ENCODE measurements around the gene LCE4A. TPM values are rescaled to one million over a fixed set of nuclear protein-coding genes. Genes with fewer than 3 reads are reported as not detected.

Gene LCE4A
- polyA plus RNA-seq, 2 of the 4 experiments (the other 2 are of a cell fraction) = not detected

DNA sequence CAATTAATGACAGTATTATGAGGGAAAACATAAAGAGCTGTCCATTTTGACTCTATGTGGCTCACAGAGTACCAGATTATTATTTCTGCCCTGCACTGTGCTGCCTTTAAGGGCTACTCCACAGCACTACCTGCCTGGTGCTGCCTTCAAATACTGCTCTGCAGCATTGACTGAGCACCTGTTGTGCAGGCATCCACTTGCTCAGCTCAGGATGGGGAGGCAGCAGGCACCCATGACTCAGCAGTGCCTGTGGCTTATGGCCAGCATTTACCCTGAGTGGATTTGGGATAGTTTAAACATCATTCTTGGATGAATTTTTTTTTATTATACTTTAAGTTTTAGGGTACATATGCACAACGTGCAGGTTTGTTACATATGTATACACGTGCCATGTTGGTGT is 48.9 kb downstream of the LCE4A start:
- CTCF ChIA-PET = no interaction called here

DNA sequence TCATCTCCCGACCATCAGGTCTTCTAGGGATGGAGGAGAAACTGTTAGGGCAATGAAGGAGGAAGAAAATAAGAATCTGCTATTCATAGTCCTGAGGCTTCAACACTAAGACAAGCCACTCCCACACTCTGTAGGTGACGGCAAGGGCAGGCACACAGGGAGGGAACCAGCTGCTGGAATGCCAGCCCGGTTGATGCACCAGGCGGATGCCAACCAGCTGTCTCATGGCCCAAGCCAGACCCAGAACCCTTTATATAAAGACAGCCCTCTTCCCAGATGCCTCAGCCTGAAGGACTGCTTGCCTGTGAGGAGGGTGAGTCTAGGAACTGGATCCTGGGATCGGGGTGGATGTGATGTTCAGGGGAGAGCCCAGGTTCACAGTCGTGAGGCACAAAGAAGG is 49.8 kb downstream of the LCE4A start, which contains the start of gene KPRP:
KPRP (plus strand) TSS at position 279 of the 400 bp plus-strand sequence. CDS start 1,564 bp downstream, outside the sequence.
- H3K9me3 ChIP-seq = no peaks in the 10 kb centered on the region
- CTCF ChIA-PET = no interaction called here
- WGBS (ENCODE audit: missing lambda C conversion rate) = 33% methylated on average over 6 of the region's 6 CpGs
- no peaks in the 10 kb centered on the region for H3K4me1 ChIP-seq
- ATAC-seq (0 out of 6 replicates have a peak, but pooled peaks of 1 of the 2 experiments have one; percentile 19), FAIRE-seq (no peak), DNase-seq (ENCODE audit: low read depth in 1 of 2, low spot score in 1 of 2) (no peak)
- POLR2A ChIA-PET = no interaction called here
- H3K4me3 ChIP-seq = no peak within 1 kb of the TSS
- TF ChIP-seq FOSL2 (IDR thresholded peaks at IDR 0.05) = no peak
- TF ChIP-seq FOSL2 (CRISPR knock-in tag; IDR thresholded peaks at IDR 0.05) = no peak
- TF ChIP-seq ZC3H11A (IDR thresholded peaks at IDR 0.05) = no peak
- TF ChIP-seq, protein P1, sequence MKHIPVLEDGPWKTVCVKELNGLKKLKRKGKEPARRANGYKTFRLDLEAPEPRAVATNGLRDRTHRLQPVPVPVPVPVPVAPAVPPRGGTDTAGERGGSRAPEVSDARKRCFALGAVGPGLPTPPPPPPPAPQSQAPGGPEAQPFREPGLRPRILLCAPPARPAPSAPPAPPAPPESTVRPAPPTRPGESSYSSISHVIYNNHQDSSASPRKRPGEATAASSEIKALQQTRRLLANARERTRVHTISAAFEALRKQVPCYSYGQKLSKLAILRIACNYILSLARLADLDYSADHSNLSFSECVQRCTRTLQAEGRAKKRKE (CRISPR knock-in tag; IDR thresholded peaks at IDR 0.05; ENCODE audit: low read depth) = no peak
- H3K27ac ChIP-seq = no peak within 1 kb of the TSS
- no peak within 1 kb of the TSS for H3K4me2 ChIP-seq

More for the DNA sequence above, 48.9 kb downstream of the LCE4A start:
- FAIRE-seq (no peak), DNase-seq (ENCODE audit: low read depth in 1 of 2, low spot score in 1 of 2) (no peak), ATAC-seq (no peak)
- POLR2A ChIA-PET = no interaction called here
- no peak overlapping the region for H3K4me2 ChIP-seq
- H3K27ac ChIP-seq = no peak overlapping the region
- TF ChIP-seq RFX5 (IDR thresholded peaks at IDR 0.05) (no peak), ESRRA (IDR thresholded peaks at IDR 0.05; ENCODE audit: borderline replicate concordance, low read length) (no peak), KDM1A (IDR thresholded peaks at IDR 0.05; ENCODE audit: low read depth) (no peak), JUNB (IDR thresholded peaks at IDR 0.05) (no peak), TP53 (CRISPR knock-in tag; IDR thresholded peaks at IDR 0.05) (no peak), POLR2A (IDR thresholded peaks at IDR 0.05; ENCODE audit: low read length) (no peak), EHMT2 (IDR thresholded peaks at IDR 0.05; ENCODE audit: low read depth) (no peak), RARB (CRISPR knock-in tag; IDR thresholded peaks at IDR 0.05) (no peak)
- TF ChIP-seq, protein P2, sequence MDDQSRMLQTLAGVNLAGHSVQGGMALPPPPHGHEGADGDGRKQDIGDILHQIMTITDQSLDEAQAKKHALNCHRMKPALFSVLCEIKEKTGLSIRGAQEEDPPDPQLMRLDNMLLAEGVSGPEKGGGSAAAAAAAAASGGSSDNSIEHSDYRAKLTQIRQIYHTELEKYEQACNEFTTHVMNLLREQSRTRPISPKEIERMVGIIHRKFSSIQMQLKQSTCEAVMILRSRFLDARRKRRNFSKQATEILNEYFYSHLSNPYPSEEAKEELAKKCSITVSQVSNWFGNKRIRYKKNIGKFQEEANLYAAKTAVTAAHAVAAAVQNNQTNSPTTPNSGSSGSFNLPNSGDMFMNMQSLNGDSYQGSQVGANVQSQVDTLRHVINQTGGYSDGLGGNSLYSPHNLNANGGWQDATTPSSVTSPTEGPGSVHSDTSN (IDR thresholded peaks at IDR 0.05) = no peak
- TF ChIP-seq, protein P3, sequence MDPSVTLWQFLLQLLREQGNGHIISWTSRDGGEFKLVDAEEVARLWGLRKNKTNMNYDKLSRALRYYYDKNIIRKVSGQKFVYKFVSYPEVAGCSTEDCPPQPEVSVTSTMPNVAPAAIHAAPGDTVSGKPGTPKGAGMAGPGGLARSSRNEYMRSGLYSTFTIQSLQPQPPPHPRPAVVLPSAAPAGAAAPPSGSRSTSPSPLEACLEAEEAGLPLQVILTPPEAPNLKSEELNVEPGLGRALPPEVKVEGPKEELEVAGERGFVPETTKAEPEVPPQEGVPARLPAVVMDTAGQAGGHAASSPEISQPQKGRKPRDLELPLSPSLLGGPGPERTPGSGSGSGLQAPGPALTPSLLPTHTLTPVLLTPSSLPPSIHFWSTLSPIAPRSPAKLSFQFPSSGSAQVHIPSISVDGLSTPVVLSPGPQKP (IDR thresholded peaks at IDR 0.05; ENCODE audit: low read depth, low read length) = no peak
- WGBS (ENCODE audit: missing lambda C conversion rate) = 11% methylated on average over 2 of the region's 2 CpGs
- no peaks in the 10 kb centered on the region for H3K4me1 ChIP-seq
- H3K9me3 ChIP-seq = no peaks in the 10 kb centered on the region
- H3K4me3 ChIP-seq = no peak overlapping the region

DNA sequence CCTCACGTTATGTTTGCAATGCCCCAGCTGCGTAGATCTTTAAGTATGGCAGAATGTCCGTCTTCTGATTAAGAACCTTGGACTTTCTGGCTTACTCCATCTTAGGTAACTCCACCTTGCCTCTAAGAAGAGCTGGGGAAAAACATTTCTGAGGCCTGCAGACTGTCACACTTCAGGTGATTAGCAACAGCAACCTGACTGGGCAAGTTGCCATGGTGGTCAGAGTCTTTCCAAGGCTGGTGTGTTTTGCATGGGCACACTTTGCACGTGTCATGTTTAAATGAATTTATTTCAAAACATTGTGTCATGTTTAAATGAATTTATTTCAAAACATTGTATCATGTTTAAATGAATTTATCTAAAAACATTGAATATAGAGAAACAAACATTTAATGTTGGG is 50.7 kb downstream of the LCE4A start:
- no peak overlapping the region for H3K4me2 ChIP-seq
- H3K27ac ChIP-seq = no peak overlapping the region
- ChIA-PET POLR2A (no interaction called here), CTCF (interaction anchor here (1.3 kb wide), 1 partner anchor 112 kb away, joined by 3 read pairs; no protein-coding TSS in a partner anchor)
- WGBS (ENCODE audit: missing lambda C conversion rate) = 38% methylated on average over 4 of the region's 4 CpGs
- DNase-seq (ENCODE audit: low read depth in 1 of 2, low spot score in 1 of 2) (no peak), FAIRE-seq (no peak), ATAC-seq (no peak)
- H3K4me3 ChIP-seq = no peak overlapping the region
- H3K9me3 ChIP-seq = no peaks in the 10 kb centered on the region
- H3K4me1 ChIP-seq = no peaks in the 10 kb centered on the region
- TF ChIP-seq EHMT2 (IDR thresholded peaks at IDR 0.05; ENCODE audit: low read depth) (no peak), MYC (IDR thresholded peaks at IDR 0.05; ENCODE audit: borderline replicate concordance, low read length) (no peak), NPAS2 (CRISPR knock-in tag; IDR thresholded peaks at IDR 0.05; ENCODE audit: borderline replicate concordance) (no peak), MAFK (IDR thresholded peaks at IDR 0.05; ENCODE audit: partially characterized antibody) (no peak), SREBF2 (IDR thresholded peaks at IDR 0.05) (no peak), RAD21 (conservative IDR thresholded peaks at IDR 0.05 in 1 of 2, IDR thresholded peaks at IDR 0.05 in 1 of 2) (no peak)
- TF ChIP-seq, protein P4, sequence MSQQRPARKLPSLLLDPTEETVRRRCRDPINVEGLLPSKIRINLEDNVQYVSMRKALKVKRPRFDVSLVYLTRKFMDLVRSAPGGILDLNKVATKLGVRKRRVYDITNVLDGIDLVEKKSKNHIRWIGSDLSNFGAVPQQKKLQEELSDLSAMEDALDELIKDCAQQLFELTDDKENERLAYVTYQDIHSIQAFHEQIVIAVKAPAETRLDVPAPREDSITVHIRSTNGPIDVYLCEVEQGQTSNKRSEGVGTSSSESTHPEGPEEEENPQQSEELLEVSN (IDR thresholded peaks at IDR 0.05; ENCODE audit: borderline replicate concordance, low read depth) = no peak
- TF ChIP-seq, protein P1 (CRISPR knock-in tag; IDR thresholded peaks at IDR 0.05; ENCODE audit: low read depth) = no peak

Other genes starting within 250 kb of the LCE4A start
- gene LCE5A, start 197.4 kb upstream of the LCE4A start, polyA plus RNA-seq (2011; rRNA removed) = not detected in 2 replicates
- not detected in 3 replicates for gene LCE5A, start 197.4 kb upstream of the LCE4A start, polyA plus RNA-seq (2017; fragmentation: RNase III; extraction: RNeasy Plus Mini Kit Qiagen cat#74134 plus additional on column Dnase treatment)
- gene CRCT1, start 193.7 kb upstream of the LCE4A start, polyA plus RNA-seq (2011; rRNA removed) = 0.47 and 0.50 TPM in 2 replicates
- gene CRCT1, start 193.7 kb upstream of the LCE4A start, polyA plus RNA-seq (2017; fragmentation: RNase III; extraction: RNeasy Plus Mini Kit Qiagen cat#74134 plus additional on column Dnase treatment) = 0.14 TPM in 1 of 3 replicates, not detected in the others
- gene LCE3E, start 141.4 kb upstream of the LCE4A start, polyA plus RNA-seq (2011; rRNA removed) = not detected in 2 replicates
- not detected in 3 replicates for gene LCE3E, start 141.4 kb upstream of the LCE4A start, polyA plus RNA-seq (2017; fragmentation: RNase III; extraction: RNeasy Plus Mini Kit Qiagen cat#74134 plus additional on column Dnase treatment)
- 0.23 and 0.36 TPM in 2 replicates for gene LCE3D, start 127.6 kb upstream of the LCE4A start, polyA plus RNA-seq (2011; rRNA removed)
- gene LCE3D, start 127.6 kb upstream of the LCE4A start, polyA plus RNA-seq (2017; fragmentation: RNase III; extraction: RNeasy Plus Mini Kit Qiagen cat#74134 plus additional on column Dnase treatment) = 0.18 to 0.39 TPM (median 0.18 TPM) in 3 replicates
- not detected in 2 replicates for gene LCE3C, start 107.9 kb upstream of the LCE4A start, polyA plus RNA-seq (2011; rRNA removed)
- gene LCE3C, start 107.9 kb upstream of the LCE4A start, polyA plus RNA-seq (2017; fragmentation: RNase III; extraction: RNeasy Plus Mini Kit Qiagen cat#74134 plus additional on column Dnase treatment) = not detected in 3 replicates
- not detected in 2 replicates for gene LCE3B, start 94.3 kb upstream of the LCE4A start, polyA plus RNA-seq (2011; rRNA removed)
- not detected in 3 replicates for gene LCE3B, start 94.3 kb upstream of the LCE4A start, polyA plus RNA-seq (2017; fragmentation: RNase III; extraction: RNeasy Plus Mini Kit Qiagen cat#74134 plus additional on column Dnase treatment)
- not detected in 2 replicates for gene LCE3A, start 85.1 kb upstream of the LCE4A start, polyA plus RNA-seq (2011; rRNA removed)
- not detected in 3 replicates for gene LCE3A, start 85.1 kb upstream of the LCE4A start, polyA plus RNA-seq (2017; fragmentation: RNase III; extraction: RNeasy Plus Mini Kit Qiagen cat#74134 plus additional on column Dnase treatment)
- gene LCE2D, start 44.8 kb upstream of the LCE4A start, polyA plus RNA-seq (2011; rRNA removed) = not detected in 2 replicates
- not detected in 3 replicates for gene LCE2D, start 44.8 kb upstream of the LCE4A start, polyA plus RNA-seq (2017; fragmentation: RNase III; extraction: RNeasy Plus Mini Kit Qiagen cat#74134 plus additional on column Dnase treatment)
- gene LCE2C, start 32.9 kb upstream of the LCE4A start, polyA plus RNA-seq (2011; rRNA removed) = not detected in 2 replicates
- gene LCE2C, start 32.9 kb upstream of the LCE4A start, polyA plus RNA-seq (2017; fragmentation: RNase III; extraction: RNeasy Plus Mini Kit Qiagen cat#74134 plus additional on column Dnase treatment) = not detected in 3 replicates
- gene LCE2B, start 22.0 kb upstream of the LCE4A start, polyA plus RNA-seq (2011; rRNA removed) = not detected in 2 replicates
- gene LCE2B, start 22.0 kb upstream of the LCE4A start, polyA plus RNA-seq (2017; fragmentation: RNase III; extraction: RNeasy Plus Mini Kit Qiagen cat#74134 plus additional on column Dnase treatment) = not detected in 3 replicates
- not detected in 2 replicates for gene LCE2A, start 9.8 kb upstream of the LCE4A start, polyA plus RNA-seq (2011; rRNA removed)
- gene LCE2A, start 9.8 kb upstream of the LCE4A start, polyA plus RNA-seq (2017; fragmentation: RNase III; extraction: RNeasy Plus Mini Kit Qiagen cat#74134 plus additional on column Dnase treatment) = not detected in 3 replicates
- not detected in 2 replicates for gene KPRP, start 49.9 kb downstream of the LCE4A start, polyA plus RNA-seq (2011; rRNA removed)
- gene KPRP, start 49.9 kb downstream of the LCE4A start, polyA plus RNA-seq (2017; fragmentation: RNase III; extraction: RNeasy Plus Mini Kit Qiagen cat#74134 plus additional on column Dnase treatment) = not detected in 3 replicates
- gene LCE1F, start 67.0 kb downstream of the LCE4A start, polyA plus RNA-seq (2011; rRNA removed) = not detected in 2 replicates
- gene LCE1F, start 67.0 kb downstream of the LCE4A start, polyA plus RNA-seq (2017; fragmentation: RNase III; extraction: RNeasy Plus Mini Kit Qiagen cat#74134 plus additional on column Dnase treatment) = not detected in 3 replicates
- not detected in 2 replicates for gene LCE1E, start 78.1 kb downstream of the LCE4A start, polyA plus RNA-seq (2011; rRNA removed)
- not detected in 3 replicates for gene LCE1E, start 78.1 kb downstream of the LCE4A start, polyA plus RNA-seq (2017; fragmentation: RNase III; extraction: RNeasy Plus Mini Kit Qiagen cat#74134 plus additional on column Dnase treatment)
- gene LCE1D, start 88.6 kb downstream of the LCE4A start, polyA plus RNA-seq (2011; rRNA removed) = not detected in 2 replicates
- gene LCE1D, start 88.6 kb downstream of the LCE4A start, polyA plus RNA-seq (2017; fragmentation: RNase III; extraction: RNeasy Plus Mini Kit Qiagen cat#74134 plus additional on column Dnase treatment) = not detected in 3 replicates
- gene LCE1C, start 98.5 kb downstream of the LCE4A start, polyA plus RNA-seq (2011; rRNA removed) = not detected in 2 replicates
- not detected in 3 replicates for gene LCE1C, start 98.5 kb downstream of the LCE4A start, polyA plus RNA-seq (2017; fragmentation: RNase III; extraction: RNeasy Plus Mini Kit Qiagen cat#74134 plus additional on column Dnase treatment)
- not detected in 2 replicates for gene LCE1B, start 103.8 kb downstream of the LCE4A start, polyA plus RNA-seq (2011; rRNA removed)
- not detected in 3 replicates for gene LCE1B, start 103.8 kb downstream of the LCE4A start, polyA plus RNA-seq (2017; fragmentation: RNase III; extraction: RNeasy Plus Mini Kit Qiagen cat#74134 plus additional on column Dnase treatment)
- gene LCE1A, start 119.3 kb downstream of the LCE4A start, polyA plus RNA-seq (2011; rRNA removed) = not detected in 2 replicates
- gene LCE1A, start 119.3 kb downstream of the LCE4A start, polyA plus RNA-seq (2017; fragmentation: RNase III; extraction: RNeasy Plus Mini Kit Qiagen cat#74134 plus additional on column Dnase treatment) = not detected in 3 replicates
- not detected in 2 replicates for gene LCE6A, start 134.7 kb downstream of the LCE4A start, polyA plus RNA-seq (2011; rRNA removed)
- not detected in 3 replicates for gene LCE6A, start 134.7 kb downstream of the LCE4A start, polyA plus RNA-seq (2017; fragmentation: RNase III; extraction: RNeasy Plus Mini Kit Qiagen cat#74134 plus additional on column Dnase treatment)
- gene LCE7A, start 151.8 kb downstream of the LCE4A start, polyA plus RNA-seq (2011; rRNA removed) = not detected in 2 replicates
- gene LCE7A, start 151.8 kb downstream of the LCE4A start, polyA plus RNA-seq (2017; fragmentation: RNase III; extraction: RNeasy Plus Mini Kit Qiagen cat#74134 plus additional on column Dnase treatment) = not detected in 3 replicates
- not detected in 2 replicates for gene SMCP, start 170.2 kb downstream of the LCE4A start, polyA plus RNA-seq (2011; rRNA removed)
- gene SMCP, start 170.2 kb downstream of the LCE4A start, polyA plus RNA-seq (2017; fragmentation: RNase III; extraction: RNeasy Plus Mini Kit Qiagen cat#74134 plus additional on column Dnase treatment) = not detected in 3 replicates
- not detected in 2 replicates for gene IVL, start 200.4 kb downstream of the LCE4A start, polyA plus RNA-seq (2011; rRNA removed)
- gene IVL, start 200.4 kb downstream of the LCE4A start, polyA plus RNA-seq (2017; fragmentation: RNase III; extraction: RNeasy Plus Mini Kit Qiagen cat#74134 plus additional on column Dnase treatment) = not detected in 3 replicates
- not detected in 2 replicates for gene SPRR5, start 239.0 kb downstream of the LCE4A start, polyA plus RNA-seq (2011; rRNA removed)
- not detected in 3 replicates for gene SPRR5, start 239.0 kb downstream of the LCE4A start, polyA plus RNA-seq (2017; fragmentation: RNase III; extraction: RNeasy Plus Mini Kit Qiagen cat#74134 plus additional on column Dnase treatment)

Measured in A549 (cell line).